ENCODE measurements around the gene MAST4. TPM values are rescaled to one million over a fixed set of nuclear protein-coding genes. Genes with fewer than 3 reads are reported as not detected.

The MAST4 gene
- total and polyA plus RNA-seq, 2 of the 8 experiments (the other 6 are each of a cell fraction or from before 2014, with no cell fraction given) = 1.5 to 2.6 TPM

GRCh38 chr5:66840511-66841013, 244.4 kb downstream of the MAST4 start:
- Histone ChIP-seq H3K4ac (replicated peaks; ENCODE audit: insufficient read length, low read depth, low read length) (no peak overlapping the region), H4K20me1 (replicated peaks in 1 of 2; ENCODE audit: control insufficient read depth in 1 of 2, insufficient read depth in 2 of 2, low read length in 2 of 2) (no peaks in the 10 kb centered on the region), H3K79me1 (ENCODE audit: low read depth, low read length) (no peaks in the 10 kb centered on the region), H3K4me1 (replicated peaks in 1 of 4; ENCODE audit: control insufficient read depth in 3 of 4, insufficient read depth in 4 of 4, low read length in 3 of 4) (peaks cover 0 to 15% (median 12%) of the 10 kb centered on the region in 4 experiments; a peak in 3 of 7 replicates), H2BK120ac (replicated peaks; ENCODE audit: low read depth, low read length) (no peak overlapping the region), H3K4me2 (ENCODE audit: insufficient read depth in 1 of 2, low read depth in 2 of 2, low read length in 2 of 2) (no peak overlapping the region), H2AK5ac (ENCODE audit: low read depth, low read length) (no peak overlapping the region), H4K91ac (replicated peaks; ENCODE audit: insufficient read length, low read length) (no peak overlapping the region), H2BK5ac (ENCODE audit: low read depth, low read length) (no peak overlapping the region), H2BK15ac (ENCODE audit: low read length) (no peak overlapping the region), H3K27ac (ENCODE audit: low read depth, low read length) (no peak overlapping the region), H4K5ac (ENCODE audit: insufficient read length, low read depth, low read length) (no peak overlapping the region), H3K27me3 (replicated peaks in 1 of 4; ENCODE audit: control insufficient read depth in 3 of 4, extremely low read depth in 1 of 4, insufficient read depth in 3 of 4, low read length in 3 of 4) (no peaks in the 10 kb centered on the region), H3K23ac (ENCODE audit: insufficient read length) (no peak overlapping the region), H2BK12ac (ENCODE audit: low read depth, low read length) (no peak overlapping the region), H3K14ac (ENCODE audit: insufficient read length) (no peak overlapping the region), H2BK20ac (ENCODE audit: low read length) (no peak overlapping the region), H3K79me2 (ENCODE audit: control insufficient read depth in 1 of 2, insufficient read depth in 2 of 2, low read length in 2 of 2) (no peaks in the 10 kb centered on the region), H2AFZ (ENCODE audit: low read length) (no peak overlapping the region), H3K9me3 (ENCODE audit: insufficient read depth in 2 of 2, low read depth in 1 of 2, low read length in 1 of 2) (no peaks in the 10 kb centered on the region), H3K9ac (replicated peaks in 1 of 4; ENCODE audit: extremely low read depth in 1 of 4, low read depth in 3 of 4, low read length in 3 of 4) (no peak overlapping the region), H3K4me3 (ENCODE audit: extremely low read depth in 1 of 4, insufficient read depth in 2 of 4, low read depth in 3 of 4, low read length in 4 of 4) (no peak overlapping the region), H3K36me3 (ENCODE audit: control insufficient read depth in 2 of 4, insufficient read depth in 4 of 4, low read length in 3 of 4) (no peaks in the 10 kb centered on the region), H3K18ac (ENCODE audit: extremely low read depth, low read length) (no peak overlapping the region), H3K56ac (replicated peaks; ENCODE audit: insufficient read length, low read depth, low read length) (no peak overlapping the region), H4K8ac (ENCODE audit: extremely low read depth, insufficient read depth, low read length) (no peak overlapping the region), H3K23me2 (ENCODE audit: low read depth, low read length) (no peaks in the 10 kb centered on the region)
- POLR2A ChIA-PET (ENCODE audit: partially characterized antibody) = interaction anchor here (1.7 to 2.0 kb wide), 2 partner anchors 11 to 12 kb away, joined by 4 read pairs; no protein-coding TSS in a partner anchor
- DNase-seq (ENCODE audit: low read depth in 1 of 2, low spot score in 2 of 2) (no peak), FAIRE-seq (no peak)
- 88% methylated on average over 2 of the region's 2 CpGs; no CpG with 5 or more reads in 1 of the 2 experiments for WGBS, 2 experiments (ENCODE audit: extremely low coverage in 1 of 2, insufficient coverage in 1 of 2, insufficient read length in 1 of 2, insufficient replicate concordance in 2 of 2, low coverage in 1 of 2, low lambda C conversion rate in 2 of 2, missing lambda C conversion rate in 1 of 2)
- CTCF ChIA-PET (ENCODE audit: partially characterized antibody) = interaction anchor here (1.0 to 2.4 kb wide), 5 partner anchors 10 to 28 kb away, joined by 3 to 7 read pairs (median 4); no protein-coding TSS in a partner anchor
- TF ChIP-seq TAF1 (IDR thresholded peaks at IDR 0.05; ENCODE audit: low read depth, low read length) (no peak), KDM1A (IDR thresholded peaks at IDR 0.05; ENCODE audit: borderline replicate concordance, low read length) (no peak), CTBP2 (IDR thresholded peaks at IDR 0.05; ENCODE audit: borderline replicate concordance, insufficient read depth, insufficient read length, low read length) (no peak)

Measured in H1 (cell line).